Measurements from ENCODE around the gene FOXP1.

Gene FOXP1

DNA sequence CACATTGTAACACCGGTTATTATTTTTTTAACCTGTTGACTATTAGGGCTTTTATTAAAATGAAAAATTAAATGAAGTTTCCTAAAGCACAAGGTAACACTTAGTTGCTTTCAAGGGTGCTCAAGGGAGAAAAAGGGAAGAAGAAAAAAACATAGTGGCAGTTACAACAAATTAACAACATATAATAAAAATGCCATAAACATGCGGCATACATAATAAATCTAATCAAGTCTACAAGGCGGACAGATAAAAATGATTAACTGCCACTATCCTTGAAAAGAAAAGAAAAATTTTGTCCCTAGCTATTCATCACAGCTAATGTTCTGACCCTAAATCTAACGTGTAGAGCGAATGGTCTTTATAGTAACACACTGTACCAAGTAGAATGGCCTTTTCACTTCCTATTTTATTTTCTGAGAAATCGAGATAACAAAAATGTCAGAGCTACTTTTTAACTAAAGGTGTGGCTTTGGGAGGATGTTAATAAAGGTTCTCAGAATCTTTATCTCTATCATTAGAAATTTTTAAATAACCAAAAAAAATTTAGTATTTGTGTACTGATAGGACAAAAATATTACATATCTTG lies 194.9 kb downstream of the FOXP1 start:
- H3K27me3 ChIP-seq (ENCODE audit: control insufficient read depth, insufficient read depth, low read length), result no peaks in the 10 kb centered on the region
- H3K27ac ChIP-seq, result no peak overlapping the region
- no peaks in the 10 kb centered on the region for H3K36me3 ChIP-seq (ENCODE audit: control insufficient read depth, insufficient read depth, low read length)
- H3K79me2 ChIP-seq, result peaks cover 7% of the 10 kb centered on the region
- TF ChIP-seq, protein P1, sequence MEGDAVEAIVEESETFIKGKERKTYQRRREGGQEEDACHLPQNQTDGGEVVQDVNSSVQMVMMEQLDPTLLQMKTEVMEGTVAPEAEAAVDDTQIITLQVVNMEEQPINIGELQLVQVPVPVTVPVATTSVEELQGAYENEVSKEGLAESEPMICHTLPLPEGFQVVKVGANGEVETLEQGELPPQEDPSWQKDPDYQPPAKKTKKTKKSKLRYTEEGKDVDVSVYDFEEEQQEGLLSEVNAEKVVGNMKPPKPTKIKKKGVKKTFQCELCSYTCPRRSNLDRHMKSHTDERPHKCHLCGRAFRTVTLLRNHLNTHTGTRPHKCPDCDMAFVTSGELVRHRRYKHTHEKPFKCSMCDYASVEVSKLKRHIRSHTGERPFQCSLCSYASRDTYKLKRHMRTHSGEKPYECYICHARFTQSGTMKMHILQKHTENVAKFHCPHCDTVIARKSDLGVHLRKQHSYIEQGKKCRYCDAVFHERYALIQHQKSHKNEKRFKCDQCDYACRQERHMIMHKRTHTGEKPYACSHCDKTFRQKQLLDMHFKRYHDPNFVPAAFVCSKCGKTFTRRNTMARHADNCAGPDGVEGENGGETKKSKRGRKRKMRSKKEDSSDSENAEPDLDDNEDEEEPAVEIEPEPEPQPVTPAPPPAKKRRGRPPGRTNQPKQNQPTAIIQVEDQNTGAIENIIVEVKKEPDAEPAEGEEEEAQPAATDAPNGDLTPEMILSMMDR (IDR thresholded peaks at IDR 0.05), result no peak
- H3K4me3 ChIP-seq (ENCODE audit: low read depth, low read length), result no peak overlapping the region
- H3K9ac ChIP-seq, result no peak overlapping the region
- H3K9me3 ChIP-seq (ENCODE audit: control insufficient read depth, low read length), result no peaks in the 10 kb centered on the region
- H2AFZ ChIP-seq, result no peak overlapping the region
- no peak overlapping the region for H3K4me2 ChIP-seq (ENCODE audit: low read length)
- no peaks in the 10 kb centered on the region for H3K4me1 ChIP-seq

DNA sequence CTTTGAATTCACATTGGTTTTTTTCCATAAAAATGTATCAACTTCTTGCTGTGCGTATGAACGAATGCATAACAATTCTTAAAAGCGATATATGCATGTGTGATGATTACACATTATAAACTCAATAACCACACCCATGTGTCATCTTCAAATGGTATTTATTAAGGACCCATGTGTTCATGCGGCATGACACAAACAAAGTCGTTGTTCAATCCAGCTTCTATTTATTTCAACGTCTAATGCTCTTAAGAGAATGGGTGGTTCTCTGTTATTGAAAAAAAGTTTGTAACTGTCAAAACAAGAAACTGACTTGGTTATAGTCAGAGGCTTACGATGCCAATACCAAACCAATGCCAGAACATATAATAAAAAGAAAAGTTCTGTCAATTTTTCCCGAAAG lies 195.9 kb downstream of the FOXP1 start:
- peaks cover 7% of the 10 kb centered on the region for H3K79me2 ChIP-seq

DNA sequence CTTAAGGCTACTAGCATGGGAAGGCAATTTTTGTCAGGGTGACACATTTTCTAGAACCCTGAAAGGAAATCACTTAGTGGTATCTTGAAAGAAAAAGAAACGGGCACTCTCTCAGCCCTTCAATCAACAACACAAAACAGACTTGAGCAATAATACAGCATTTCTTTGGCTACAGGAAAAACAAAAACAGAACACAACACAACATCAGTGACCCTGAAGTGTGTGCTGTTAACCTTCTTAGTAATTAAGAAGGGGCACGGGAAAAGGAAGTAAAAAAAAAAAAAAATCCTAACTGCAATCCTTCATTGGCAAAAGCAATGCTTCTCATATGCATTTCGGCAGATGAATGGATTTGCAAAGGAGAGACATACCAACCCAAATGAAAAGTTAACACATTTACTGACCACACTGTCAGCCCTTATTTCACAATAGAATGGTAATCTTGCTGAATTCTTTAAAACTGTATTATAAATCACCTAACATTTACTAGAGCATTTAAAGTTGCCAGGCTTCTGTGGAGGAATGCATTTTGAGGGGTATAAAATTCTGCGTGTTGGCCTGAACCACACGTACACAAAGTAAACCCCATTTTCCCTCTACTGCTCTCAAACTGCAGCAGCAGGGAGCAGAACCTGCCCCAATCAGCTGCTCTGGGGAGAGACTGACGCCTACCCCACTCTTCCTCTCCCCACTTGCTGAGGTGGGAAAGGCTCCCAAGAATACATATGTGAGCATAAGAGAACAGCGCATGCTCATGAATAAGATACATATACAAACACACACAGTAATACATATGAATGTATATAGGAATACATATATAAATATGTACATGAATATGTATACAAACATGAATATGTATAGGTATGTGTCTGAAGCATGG lies 198.5 kb downstream of the FOXP1 start:
- Histone ChIP-seq H3K4me2 (ENCODE audit: low read length) (no peak overlapping the region), H3K27me3 (ENCODE audit: control insufficient read depth, insufficient read depth, low read length) (no peaks in the 10 kb centered on the region), H3K36me3 (ENCODE audit: control insufficient read depth, insufficient read depth, low read length) (no peaks in the 10 kb centered on the region), H3K27ac (no peak overlapping the region), H3K9me3 (ENCODE audit: control insufficient read depth, low read length) (no peaks in the 10 kb centered on the region), H3K4me1 (no peaks in the 10 kb centered on the region), H3K4me3 (ENCODE audit: low read depth, low read length) (no peak overlapping the region), H2AFZ (no peak overlapping the region), H3K9ac (no peak overlapping the region), H3K79me2 (peaks cover 11% of the 10 kb centered on the region)
- TF ChIP-seq, protein P1 (IDR thresholded peaks at IDR 0.05), result no peak

More for the DNA sequence above, 195.9 kb downstream of the FOXP1 start:
- no peaks in the 10 kb centered on the region for H3K36me3 ChIP-seq (ENCODE audit: control insufficient read depth, insufficient read depth, low read length)
- no peak overlapping the region for H3K9ac ChIP-seq
- no peaks in the 10 kb centered on the region for H3K9me3 ChIP-seq (ENCODE audit: control insufficient read depth, low read length)
- no peak overlapping the region for H3K4me3 ChIP-seq (ENCODE audit: low read depth, low read length)
- H3K4me2 ChIP-seq (ENCODE audit: low read length), result no peak overlapping the region
- H3K27me3 ChIP-seq (ENCODE audit: control insufficient read depth, insufficient read depth, low read length), result no peaks in the 10 kb centered on the region
- TF ChIP-seq, protein P1 (IDR thresholded peaks at IDR 0.05), result no peak
- H2AFZ ChIP-seq, result no peak overlapping the region
- H3K27ac ChIP-seq, result no peak overlapping the region
- H3K4me1 ChIP-seq, result no peaks in the 10 kb centered on the region

DNA sequence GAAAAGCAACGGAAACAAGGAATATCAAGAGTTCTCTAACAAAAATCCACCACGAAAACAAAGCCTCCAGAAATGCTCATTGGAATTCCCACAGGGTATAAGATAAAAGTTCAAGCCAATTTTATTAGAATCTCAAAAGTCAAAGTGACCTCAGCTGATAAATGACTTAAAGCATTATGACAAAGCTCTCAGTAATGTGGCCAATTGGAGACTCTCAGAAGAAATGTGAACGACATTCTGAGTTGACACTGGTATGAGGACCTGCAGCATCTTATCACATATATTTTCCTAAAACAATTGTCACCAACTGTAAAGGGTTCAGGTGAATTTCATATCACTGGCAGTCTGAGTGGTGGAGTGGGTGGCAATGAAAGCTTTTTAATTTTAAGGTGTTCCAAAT lies 199.1 kb downstream of the FOXP1 start:
- Histone ChIP-seq H3K4me2 (ENCODE audit: low read length) (no peak overlapping the region), H3K9me3 (ENCODE audit: control insufficient read depth, low read length) (no peaks in the 10 kb centered on the region), H3K27me3 (ENCODE audit: control insufficient read depth, insufficient read depth, low read length) (no peaks in the 10 kb centered on the region), H3K79me2 (peaks cover 11% of the 10 kb centered on the region), H3K4me3 (ENCODE audit: low read depth, low read length) (no peak overlapping the region), H3K9ac (no peak overlapping the region), H2AFZ (no peak overlapping the region), H3K27ac (no peak overlapping the region), H3K4me1 (no peaks in the 10 kb centered on the region), H3K36me3 (ENCODE audit: control insufficient read depth, insufficient read depth, low read length) (no peaks in the 10 kb centered on the region)
- TF ChIP-seq, protein P1 (IDR thresholded peaks at IDR 0.05), result no peak

Data from parathyroid adenoma (tissue), 2 donors.